ENCODE measurements around the gene STX8.

Gene STX8

GRCh38 chr17:9554715-9555114 is 20.9 kb downstream of the STX8 start:
- DNase-seq (ENCODE audit: low spot score): peak; percentile 8

GRCh38 chr17:9553596-9553995 is 22.0 kb downstream of the STX8 start:
- DNase-seq (ENCODE audit: low spot score): no peak

GRCh38 chr17:9553181-9553580 is 22.4 kb downstream of the STX8 start:
- no peak for DNase-seq (ENCODE audit: low spot score)

- no peak for DNase-seq (ENCODE audit: low spot score)
These were observed 26.4 kb downstream of the STX8 start for GRCh38 chr17:9549215-9549614.

- no peak for DNase-seq (ENCODE audit: low spot score)
These were observed 31.4 kb downstream of the STX8 start for GRCh38 chr17:9544221-9544620.

- DNase-seq (ENCODE audit: low spot score): no peak
These were observed 33.9 kb downstream of the STX8 start for GRCh38 chr17:9541718-9542117.

GRCh38 chr17:9538626-9539025 is 37.0 kb downstream of the STX8 start:
- no peak for DNase-seq (ENCODE audit: low spot score)

GRCh38 chr17:9537177-9537776 is 38.3 kb downstream of the STX8 start:
- DNase-seq (ENCODE audit: low spot score): no peak

- DNase-seq (ENCODE audit: low spot score): no peak
These were observed 39.6 kb downstream of the STX8 start for GRCh38 chr17:9536061-9536460.

- DNase-seq (ENCODE audit: low spot score): no peak
These were observed 42.2 kb downstream of the STX8 start for GRCh38 chr17:9533441-9533840.

- no peak for DNase-seq (ENCODE audit: low spot score)
These were observed 42.9 kb downstream of the STX8 start for GRCh38 chr17:9532715-9533114.

GRCh38 chr17:9531034-9531433 is 44.6 kb downstream of the STX8 start:
- DNase-seq (ENCODE audit: low spot score): no peak

GRCh38 chr17:9529033-9529700 is 46.5 kb downstream of the STX8 start:
- DNase-seq (ENCODE audit: low spot score): peak; percentile 18

GRCh38 chr17:9527788-9528187 is 47.8 kb downstream of the STX8 start:
- no peak for DNase-seq (ENCODE audit: low spot score)

GRCh38 chr17:9522074-9522473 is 53.5 kb downstream of the STX8 start:
- peak; percentile 29 for DNase-seq (ENCODE audit: low spot score)

GRCh38 chr17:9521062-9521461 is 54.6 kb downstream of the STX8 start:
- DNase-seq (ENCODE audit: low spot score): no peak

GRCh38 chr17:9520649-9521048 is 55.0 kb downstream of the STX8 start:
- no peak for DNase-seq (ENCODE audit: low spot score)

- no peak for DNase-seq (ENCODE audit: low spot score)
These were observed 55.9 kb downstream of the STX8 start for GRCh38 chr17:9519583-9520272.

GRCh38 chr17:9517396-9517795 is 58.2 kb downstream of the STX8 start:
- DNase-seq (ENCODE audit: low spot score): no peak

GRCh38 chr17:9513266-9513665 is 62.4 kb downstream of the STX8 start:
- no peak for DNase-seq (ENCODE audit: low spot score)

- peak; percentile 8 for DNase-seq (ENCODE audit: low spot score)
These were observed 63.1 kb downstream of the STX8 start for GRCh38 chr17:9512323-9513168.

GRCh38 chr17:9509236-9509816 is 66.3 kb downstream of the STX8 start:
- DNase-seq (ENCODE audit: low spot score): no peak
